GM21825 (cell line): ENCODE data around the gene CPNE8.

Experiments used
- ATAC-seq: cut with Tn5 transposase; IDR thresholded peaks from one replicate; pipeline ENCODE4 v1.9.1; 2021; ENCODE audit warnings: mild to moderate bottlenecking, moderate library complexity; ENCODE audit not compliant: unreplicated experiment

Gene CPNE8

DNA sequence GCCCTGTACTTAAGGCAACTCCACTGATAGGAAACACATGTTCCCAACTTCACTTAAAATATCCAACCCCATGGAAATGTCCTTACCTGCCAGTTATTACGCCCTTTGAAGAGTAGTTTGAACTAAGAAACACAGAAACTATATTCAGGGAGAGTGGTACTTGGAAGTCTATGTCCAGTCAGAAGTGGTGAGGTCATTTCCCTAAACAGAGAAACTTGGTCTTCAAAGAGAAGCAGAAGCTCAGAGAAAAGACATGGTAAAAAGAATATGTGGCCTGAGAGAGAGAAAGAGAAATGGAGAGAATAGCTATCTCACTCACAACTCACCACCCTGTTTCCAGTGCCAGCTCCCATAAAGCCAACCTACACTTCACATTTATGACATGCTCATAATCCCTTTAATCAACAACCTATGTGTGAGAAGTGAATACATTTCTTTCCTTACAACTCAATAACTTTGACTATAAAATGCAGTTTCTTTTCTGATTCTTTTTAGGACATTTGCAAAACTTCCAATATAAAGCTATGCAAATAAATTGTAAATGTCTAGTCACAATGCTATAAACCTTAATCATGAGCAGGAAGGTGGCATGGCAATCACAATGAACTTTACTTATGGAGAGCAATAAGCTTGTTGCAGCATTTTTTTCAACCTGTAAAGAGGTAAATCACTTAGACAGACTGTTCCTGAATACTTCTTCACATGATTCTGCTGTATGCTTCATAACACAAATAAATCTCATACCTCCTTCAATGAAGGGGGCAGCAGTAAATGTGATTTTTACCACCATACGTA lies 67.1 kb downstream of the CPNE8 start:
- no peak for ATAC-seq

- no peak for ATAC-seq
Measured at GRCh38 chr12:38831715-38832114, 73.7 kb downstream of the CPNE8 start.

DNA sequence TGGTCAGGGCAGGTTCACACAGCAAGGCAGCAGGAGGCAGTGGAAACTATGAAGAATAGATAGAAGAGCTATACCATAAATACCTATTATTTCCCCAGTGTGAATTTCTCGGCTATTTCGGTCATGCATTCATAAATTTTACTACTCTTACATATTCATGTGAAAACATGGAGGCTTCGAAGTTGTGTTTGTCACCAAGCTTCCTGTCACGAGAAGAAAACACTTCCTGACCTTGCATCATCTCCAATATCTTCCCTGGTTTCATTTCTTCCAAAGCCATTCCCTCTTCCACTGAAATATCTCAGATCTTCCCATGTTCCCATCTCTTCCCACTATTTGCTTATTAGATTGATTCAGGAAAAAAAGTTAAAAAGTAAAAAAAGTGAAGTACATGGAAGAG lies 80.4 kb downstream of the CPNE8 start:
- no peak for ATAC-seq

DNA sequence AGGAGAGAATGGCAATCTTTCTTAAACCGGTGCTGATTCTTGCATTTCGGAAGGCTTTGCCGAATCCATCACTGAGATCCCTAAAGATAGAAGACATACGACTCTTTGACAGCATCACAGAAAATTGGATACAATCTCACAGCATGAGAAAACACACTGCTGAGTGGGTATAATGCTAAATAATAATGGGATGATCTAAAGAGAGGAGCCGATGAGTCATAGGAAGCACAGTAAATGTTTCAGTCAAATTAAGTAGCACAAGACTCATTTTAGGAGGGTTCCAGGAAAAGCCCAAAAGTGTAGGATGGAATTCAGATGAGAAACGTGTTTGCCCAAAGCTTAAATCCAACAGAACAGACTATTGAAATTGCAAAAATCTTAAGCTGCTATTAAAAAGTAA lies 81.7 kb downstream of the CPNE8 start:
- no peak for ATAC-seq

GRCh38 chr12:38823314-38823713 lies 82.1 kb downstream of the CPNE8 start:
- ATAC-seq: no peak

DNA sequence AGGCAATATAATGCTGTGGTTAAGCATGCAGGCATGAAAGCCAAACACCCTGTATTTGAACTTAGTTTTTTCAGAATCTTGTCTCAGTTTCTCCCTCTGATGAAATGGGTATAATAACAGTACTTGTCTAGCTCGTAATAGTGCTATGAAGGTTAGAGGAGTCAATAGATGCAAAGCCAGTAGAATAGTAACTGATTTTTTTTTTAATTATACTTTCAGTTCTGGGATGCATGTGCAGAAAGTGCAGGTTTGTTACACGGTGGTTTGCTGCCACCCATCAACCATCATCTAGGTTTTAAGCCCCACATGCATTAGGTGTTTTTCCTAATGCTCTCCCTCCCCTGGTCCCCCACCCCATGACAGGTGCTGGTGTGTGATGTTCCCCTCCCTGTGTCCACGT lies 87.4 kb downstream of the CPNE8 start:
- no peak for ATAC-seq

DNA sequence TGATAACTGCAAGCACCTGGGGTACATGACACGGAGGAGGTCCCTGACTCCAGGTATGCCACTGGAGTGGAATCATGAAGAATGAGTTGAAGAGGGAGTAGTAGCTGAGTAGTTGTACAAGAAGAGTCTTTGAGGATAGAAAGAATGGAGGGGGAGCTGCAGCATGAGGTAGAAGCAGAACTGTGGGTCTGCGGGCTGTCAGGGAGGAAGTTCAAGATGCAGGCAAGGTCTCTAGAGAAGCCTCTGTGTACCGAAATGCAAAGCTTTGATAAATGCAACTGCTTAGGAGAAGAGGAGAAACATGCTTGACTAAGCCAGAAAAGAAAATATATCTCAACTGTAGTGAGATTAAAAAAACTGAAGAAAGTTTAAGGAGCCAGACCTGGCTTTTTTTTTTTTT lies 91.5 kb downstream of the CPNE8 start:
- ATAC-seq: no peak

DNA sequence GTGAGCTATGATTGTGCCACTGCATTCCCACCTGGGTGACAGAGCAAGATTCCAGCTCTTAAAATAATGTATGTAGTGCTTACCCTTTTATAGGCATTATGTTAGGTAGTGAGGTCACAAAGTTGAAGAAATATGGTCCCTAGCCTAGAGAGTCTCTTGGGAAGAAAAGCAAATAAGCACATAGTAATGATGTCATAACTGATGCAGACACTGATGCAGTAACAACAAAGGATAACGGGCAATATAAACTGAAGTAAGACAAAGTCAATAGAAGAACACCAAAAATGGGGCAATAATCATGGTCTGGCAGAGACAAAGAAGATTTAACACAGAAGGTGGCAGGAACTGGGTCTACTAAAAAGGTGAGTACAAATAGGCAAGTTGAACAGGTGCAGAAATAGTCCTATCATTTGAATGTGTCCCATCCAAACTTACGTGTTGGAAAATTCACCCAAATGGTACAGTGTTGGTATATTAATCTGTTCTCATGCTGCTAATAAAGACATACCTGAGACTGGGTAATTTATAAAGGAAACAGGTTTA lies 93.5 kb downstream of the CPNE8 start:
- no peak for ATAC-seq

- no peak for ATAC-seq
Measured at GRCh38 chr12:38809832-38810231, 95.6 kb downstream of the CPNE8 start.

GRCh38 chr12:38788106-38788505 lies 117.3 kb downstream of the CPNE8 start:
- no peak for ATAC-seq

DNA sequence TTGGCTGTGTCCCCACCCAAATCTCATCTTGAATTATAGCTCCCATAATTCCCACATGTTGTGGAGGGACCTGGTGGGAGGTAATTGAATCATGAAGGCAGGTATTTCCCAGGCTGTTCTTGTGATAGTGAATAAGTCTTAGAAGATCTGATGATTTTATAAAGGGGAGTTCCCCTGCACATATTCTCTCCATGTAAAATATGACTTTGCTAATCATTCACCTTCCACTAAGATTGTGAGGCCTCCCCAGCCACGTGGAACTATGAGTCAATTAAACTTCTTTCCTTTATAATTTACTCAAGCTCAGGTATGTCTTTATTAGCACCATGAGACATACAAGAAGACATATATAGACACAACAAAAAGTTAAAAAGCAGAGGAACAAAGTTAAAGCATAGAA lies 120.0 kb downstream of the CPNE8 start:
- no peak for ATAC-seq

DNA sequence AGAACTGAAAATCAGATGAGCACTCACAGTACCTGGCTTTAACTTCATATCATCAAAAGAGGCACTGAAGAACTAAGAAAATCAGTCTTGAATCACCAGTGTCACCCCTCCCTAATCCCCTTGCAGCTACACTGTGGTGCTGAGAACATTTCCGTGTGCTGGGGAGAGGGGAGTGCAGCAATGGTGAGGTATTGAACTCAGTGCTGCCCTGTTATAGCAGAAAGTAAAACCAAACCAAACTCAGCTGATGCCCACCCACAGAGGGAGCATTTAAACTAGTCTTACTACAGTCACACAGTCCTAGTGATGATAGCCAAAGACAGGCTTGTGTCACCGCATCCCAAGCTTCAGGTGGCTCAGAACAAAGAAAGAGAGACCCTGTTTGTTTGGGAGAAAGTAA lies 122.1 kb downstream of the CPNE8 start:
- ATAC-seq: no peak

GRCh38 chr12:38782359-38782758 lies 123.0 kb downstream of the CPNE8 start:
- no peak for ATAC-seq

GRCh38 chr12:38776647-38777046 lies 128.7 kb downstream of the CPNE8 start:
- ATAC-seq: no peak

DNA sequence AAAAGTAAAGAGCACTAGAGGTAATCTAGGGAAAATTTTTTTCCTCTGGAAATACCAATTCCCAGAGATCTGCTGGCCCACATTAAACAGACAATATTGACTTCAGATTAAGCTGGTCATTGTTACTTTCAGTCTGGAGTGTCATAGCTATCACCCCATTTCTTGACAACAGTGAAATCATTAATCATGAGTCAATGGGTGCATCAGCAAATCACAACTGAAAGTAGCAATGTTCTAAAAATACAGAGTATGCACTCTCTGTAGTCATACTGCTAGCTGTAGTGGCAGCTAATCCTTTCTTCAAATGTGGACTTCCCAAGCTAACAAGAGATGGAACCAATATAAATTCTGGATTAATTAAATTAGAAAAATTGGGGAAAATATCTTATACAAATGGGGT lies 129.9 kb downstream of the CPNE8 start:
- ATAC-seq: peak; percentile 91

DNA sequence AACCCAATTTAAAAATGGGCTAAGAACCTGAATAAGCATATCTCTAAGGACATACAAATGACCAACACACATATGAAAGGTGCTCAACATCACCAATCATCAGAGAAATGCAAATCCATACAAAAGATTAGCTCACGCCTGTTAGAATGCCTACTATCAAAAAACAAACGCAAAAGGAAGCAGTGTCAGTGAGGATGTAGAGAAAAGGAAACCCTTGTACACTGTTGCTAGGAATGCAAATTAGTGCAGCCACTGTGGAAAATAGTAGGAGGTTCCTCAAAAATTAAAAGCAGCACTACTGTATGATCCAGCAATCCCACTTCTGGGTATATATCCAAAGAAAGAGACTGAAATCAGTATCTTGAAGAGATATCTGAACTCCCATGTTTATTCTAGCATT lies 133.0 kb downstream of the CPNE8 start:
- no peak for ATAC-seq

GRCh38 chr12:38771871-38772270 lies 133.5 kb downstream of the CPNE8 start:
- peak; percentile 79 for ATAC-seq

DNA sequence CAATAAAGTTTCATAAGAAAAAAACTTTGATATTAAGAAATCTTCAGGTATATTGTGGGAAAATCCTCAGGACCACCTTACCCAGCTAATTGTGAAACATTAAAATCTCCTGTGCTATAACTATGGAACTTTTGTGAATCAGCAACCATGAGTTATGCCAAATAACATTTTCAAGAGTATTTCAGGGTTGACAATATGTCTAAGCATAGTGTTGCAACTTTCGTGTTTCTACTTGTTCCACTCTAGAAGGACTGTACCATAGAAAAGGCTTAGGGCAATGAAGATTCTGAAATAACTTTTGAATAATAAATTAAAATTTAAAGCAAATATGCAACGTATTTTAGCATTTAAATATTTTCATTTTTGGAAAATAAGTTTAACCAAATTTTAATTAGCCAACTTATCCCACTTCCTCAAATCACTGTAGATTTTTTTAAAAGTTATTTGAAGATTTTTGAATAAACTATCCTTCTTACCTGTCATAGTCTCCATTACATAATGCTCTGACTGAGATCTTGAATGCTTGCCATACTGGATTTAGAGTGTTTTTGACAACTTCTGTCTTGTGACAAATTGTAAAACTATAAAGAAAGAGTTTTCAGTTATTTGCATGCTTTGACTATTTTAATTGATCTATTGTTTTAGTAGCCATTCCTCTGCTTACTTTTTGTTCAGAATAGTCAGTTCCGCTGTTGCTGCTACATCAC lies 143.6 kb downstream of the CPNE8 start:
- no peak for ATAC-seq

DNA sequence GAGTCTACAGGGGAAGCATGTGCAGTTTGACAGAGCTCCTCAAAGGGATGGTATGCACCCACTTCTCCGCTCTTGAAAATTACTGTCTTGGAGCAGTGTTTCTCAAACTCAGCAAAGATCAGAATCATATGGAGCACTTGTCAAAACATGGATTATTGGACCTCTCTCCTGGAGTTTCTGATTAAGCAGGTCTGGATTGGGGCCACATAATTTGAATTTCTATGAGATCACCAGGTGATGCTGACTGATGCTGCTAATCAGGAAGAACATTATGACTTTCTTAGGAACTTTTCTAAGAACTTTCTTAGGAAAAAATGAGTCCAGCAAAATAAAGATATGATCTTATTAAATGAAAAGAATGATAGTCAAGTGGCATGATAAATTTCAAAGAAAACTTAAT lies 144.3 kb downstream of the CPNE8 start:
- no peak for ATAC-seq

- ATAC-seq: no peak
Measured at GRCh38 chr12:38759621-38760020, 145.8 kb downstream of the CPNE8 start.

- no peak for ATAC-seq
Measured at GRCh38 chr12:38746744-38747143, 158.6 kb downstream of the CPNE8 start.

- ATAC-seq: no peak
Measured at GRCh38 chr12:38745601-38746000, 159.8 kb downstream of the CPNE8 start.
